GM21619 (cell line): ENCODE data around the gene BICC1.
"Not testable (repeated sequence)": the region's sequence is repeated elsewhere in the genome, so short reads cannot be mapped to it uniquely, and the experiment has no call there.

Experiments used
- ATAC-seq: cut with Tn5 transposase; IDR thresholded peaks from one replicate; pipeline ENCODE4 v1.9.1; 2021; ENCODE audit not compliant: unreplicated experiment

Gene BICC1

GRCh38 chr10:58590152-58590840, 77.6 kb downstream of the BICC1 start:
- ATAC-seq, result no peak

- ATAC-seq, result no peak
These were observed 78.3 kb downstream of the BICC1 start for GRCh38 chr10:58590924-58591323.

- ATAC-seq, result no peak
These were observed 80.3 kb downstream of the BICC1 start for GRCh38 chr10:58593008-58593407.

GRCh38 chr10:58597211-58597610, 84.5 kb downstream of the BICC1 start:
- not testable (repeated sequence) for ATAC-seq

- ATAC-seq, result no peak
These were observed 87.4 kb downstream of the BICC1 start for GRCh38 chr10:58599927-58600553.

- no peak for ATAC-seq
These were observed 95.7 kb downstream of the BICC1 start for GRCh38 chr10:58608351-58608750.

GRCh38 chr10:58608826-58609531, 96.3 kb downstream of the BICC1 start:
- ATAC-seq, result no peak

- no peak for ATAC-seq
These were observed 97.0 kb downstream of the BICC1 start for GRCh38 chr10:58609532-58610150.

- no peak for ATAC-seq
These were observed 102.7 kb downstream of the BICC1 start for GRCh38 chr10:58615237-58615935.

- ATAC-seq, result no peak
These were observed 105.5 kb downstream of the BICC1 start for GRCh38 chr10:58618158-58618676.

- no peak for ATAC-seq
These were observed 108.9 kb downstream of the BICC1 start for GRCh38 chr10:58621379-58622077.

- ATAC-seq, result no peak
These were observed 109.6 kb downstream of the BICC1 start for GRCh38 chr10:58622246-58622645.

GRCh38 chr10:58625070-58625469, 112.4 kb downstream of the BICC1 start:
- no peak for ATAC-seq

- no peak for ATAC-seq
These were observed 114.7 kb downstream of the BICC1 start for GRCh38 chr10:58627392-58627791.

GRCh38 chr10:58631715-58632114, 119.0 kb downstream of the BICC1 start:
- ATAC-seq, result no peak

GRCh38 chr10:58632216-58632615, 119.5 kb downstream of the BICC1 start:
- ATAC-seq, result no peak

GRCh38 chr10:58637352-58637751, 124.7 kb downstream of the BICC1 start:
- no peak for ATAC-seq

GRCh38 chr10:58638388-58638787, 125.7 kb downstream of the BICC1 start:
- ATAC-seq, result no peak

- no peak for ATAC-seq
These were observed 128.4 kb downstream of the BICC1 start for GRCh38 chr10:58641095-58641531.

- ATAC-seq, result no peak
These were observed 129.0 kb downstream of the BICC1 start for GRCh38 chr10:58641708-58642107.
